ENCODE measurements around the gene DNAH17.

DNAH17 gene

GRCh38 chr17:78577296-78577695, at the start of gene DNAH17:
TSS of gene DNAH17 (minus strand) at chr17:78577396. CDS start at chr17:78575057, 2,339 bp downstream.
- H3K27me3 ChIP-seq (ENCODE audit: control insufficient read depth, insufficient read depth, low read length), result no peaks in the 10 kb centered on the region
- no peak within 1 kb of the TSS for H3K4me3 ChIP-seq (ENCODE audit: low read depth, low read length)
- H3K9ac ChIP-seq (ENCODE audit: low read depth, low read length), result no peak within 1 kb of the TSS
- H3K4me1 ChIP-seq (ENCODE audit: control insufficient read depth, insufficient read depth, low read length), result 0 out of 2 replicates have a peak, but pooled peaks cover 2% of the 10 kb centered on the region
- no peaks in the 10 kb centered on the region for H3K36me3 ChIP-seq (ENCODE audit: control insufficient read depth, insufficient read depth, low read length)
- H3K9me3 ChIP-seq (ENCODE audit: control insufficient read depth, insufficient read depth, low read length), result no peaks in the 10 kb centered on the region
- H3K27ac ChIP-seq (ENCODE audit: low read depth, low read length), result no peak within 1 kb of the TSS

GRCh38 chr17:78624324-78625151, 47.3 kb upstream of the DNAH17 start:
- H3K9me3 ChIP-seq (ENCODE audit: control insufficient read depth, insufficient read depth, low read length), result 0 out of 2 replicates have a peak, but pooled peaks cover 2% of the 10 kb centered on the region
- no peak overlapping the region for H3K4me3 ChIP-seq (ENCODE audit: low read depth, low read length)
- H3K27ac ChIP-seq (ENCODE audit: low read depth, low read length), result no peak overlapping the region
- no peaks in the 10 kb centered on the region for H3K36me3 ChIP-seq (ENCODE audit: control insufficient read depth, insufficient read depth, low read length)
- no peaks in the 10 kb centered on the region for H3K27me3 ChIP-seq (ENCODE audit: control insufficient read depth, insufficient read depth, low read length)
- H3K9ac ChIP-seq (ENCODE audit: low read depth, low read length), result no peak overlapping the region
- no peaks in the 10 kb centered on the region for H3K4me1 ChIP-seq (ENCODE audit: control insufficient read depth, insufficient read depth, low read length)

GRCh38 chr17:78623541-78623940, 46.3 kb upstream of the DNAH17 start:
- Histone ChIP-seq H3K4me3 (ENCODE audit: low read depth, low read length) (no peak overlapping the region), H3K4me1 (ENCODE audit: control insufficient read depth, insufficient read depth, low read length) (no peaks in the 10 kb centered on the region), H3K36me3 (ENCODE audit: control insufficient read depth, insufficient read depth, low read length) (no peaks in the 10 kb centered on the region), H3K27ac (ENCODE audit: low read depth, low read length) (no peak overlapping the region), H3K9me3 (ENCODE audit: control insufficient read depth, insufficient read depth, low read length) (0 out of 2 replicates have a peak, but pooled peaks cover 2% of the 10 kb centered on the region), H3K9ac (ENCODE audit: low read depth, low read length) (no peak overlapping the region), H3K27me3 (ENCODE audit: control insufficient read depth, insufficient read depth, low read length) (no peaks in the 10 kb centered on the region)

- no peaks in the 10 kb centered on the region for H3K36me3 ChIP-seq (ENCODE audit: control insufficient read depth, insufficient read depth, low read length)
- H3K4me3 ChIP-seq (ENCODE audit: low read depth, low read length), result no peak overlapping the region
- H3K9ac ChIP-seq (ENCODE audit: low read depth, low read length), result no peak overlapping the region
- H3K27me3 ChIP-seq (ENCODE audit: control insufficient read depth, insufficient read depth, low read length), result no peaks in the 10 kb centered on the region
- H3K9me3 ChIP-seq (ENCODE audit: control insufficient read depth, insufficient read depth, low read length), result 0 out of 2 replicates have a peak, but pooled peaks cover 2% of the 10 kb centered on the region
- no peak overlapping the region for H3K27ac ChIP-seq (ENCODE audit: low read depth, low read length)
- H3K4me1 ChIP-seq (ENCODE audit: control insufficient read depth, insufficient read depth, low read length), result no peaks in the 10 kb centered on the region
Measured at GRCh38 chr17:78622491-78623265, 45.5 kb upstream of the DNAH17 start.

- no peak overlapping the region for H3K27ac ChIP-seq (ENCODE audit: low read depth, low read length)
- no peaks in the 10 kb centered on the region for H3K36me3 ChIP-seq (ENCODE audit: control insufficient read depth, insufficient read depth, low read length)
- no peak overlapping the region for H3K9ac ChIP-seq (ENCODE audit: low read depth, low read length)
- no peaks in the 10 kb centered on the region for H3K27me3 ChIP-seq (ENCODE audit: control insufficient read depth, insufficient read depth, low read length)
- H3K4me3 ChIP-seq (ENCODE audit: low read depth, low read length), result no peak overlapping the region
- H3K4me1 ChIP-seq (ENCODE audit: control insufficient read depth, insufficient read depth, low read length), result no peaks in the 10 kb centered on the region
- H3K9me3 ChIP-seq (ENCODE audit: control insufficient read depth, insufficient read depth, low read length), result 0 out of 2 replicates have a peak, but pooled peaks cover 2% of the 10 kb centered on the region
Measured at GRCh38 chr17:78621720-78622490, 44.7 kb upstream of the DNAH17 start.

GRCh38 chr17:78620099-78620498, 42.9 kb upstream of the DNAH17 start:
- Histone ChIP-seq H3K27me3 (ENCODE audit: control insufficient read depth, insufficient read depth, low read length) (no peaks in the 10 kb centered on the region), H3K9ac (ENCODE audit: low read depth, low read length) (no peak overlapping the region), H3K27ac (ENCODE audit: low read depth, low read length) (no peak overlapping the region), H3K4me1 (ENCODE audit: control insufficient read depth, insufficient read depth, low read length) (no peaks in the 10 kb centered on the region), H3K9me3 (ENCODE audit: control insufficient read depth, insufficient read depth, low read length) (0 out of 2 replicates have a peak, but pooled peaks cover 2% of the 10 kb centered on the region), H3K4me3 (ENCODE audit: low read depth, low read length) (no peak overlapping the region), H3K36me3 (ENCODE audit: control insufficient read depth, insufficient read depth, low read length) (no peaks in the 10 kb centered on the region)

GRCh38 chr17:78619334-78619733, 42.1 kb upstream of the DNAH17 start:
- H3K9me3 ChIP-seq (ENCODE audit: control insufficient read depth, insufficient read depth, low read length), result 0 out of 2 replicates have a peak, but pooled peaks cover 2% of the 10 kb centered on the region
- H3K4me1 ChIP-seq (ENCODE audit: control insufficient read depth, insufficient read depth, low read length), result no peaks in the 10 kb centered on the region
- H3K27me3 ChIP-seq (ENCODE audit: control insufficient read depth, insufficient read depth, low read length), result no peaks in the 10 kb centered on the region
- H3K36me3 ChIP-seq (ENCODE audit: control insufficient read depth, insufficient read depth, low read length), result no peaks in the 10 kb centered on the region
- no peak overlapping the region for H3K4me3 ChIP-seq (ENCODE audit: low read depth, low read length)
- no peak overlapping the region for H3K27ac ChIP-seq (ENCODE audit: low read depth, low read length)
- no peak overlapping the region for H3K9ac ChIP-seq (ENCODE audit: low read depth, low read length)

- Histone ChIP-seq H3K36me3 (ENCODE audit: control insufficient read depth, insufficient read depth, low read length) (no peaks in the 10 kb centered on the region), H3K9ac (ENCODE audit: low read depth, low read length) (no peak overlapping the region), H3K27me3 (ENCODE audit: control insufficient read depth, insufficient read depth, low read length) (no peaks in the 10 kb centered on the region), H3K27ac (ENCODE audit: low read depth, low read length) (no peak overlapping the region), H3K4me3 (ENCODE audit: low read depth, low read length) (no peak overlapping the region), H3K9me3 (ENCODE audit: control insufficient read depth, insufficient read depth, low read length) (0 out of 2 replicates have a peak, but pooled peaks cover 2% of the 10 kb centered on the region), H3K4me1 (ENCODE audit: control insufficient read depth, insufficient read depth, low read length) (no peaks in the 10 kb centered on the region)
Measured at GRCh38 chr17:78618264-78619066, 41.3 kb upstream of the DNAH17 start.

GRCh38 chr17:78617511-78618061, 40.4 kb upstream of the DNAH17 start:
- Histone ChIP-seq H3K9me3 (ENCODE audit: control insufficient read depth, insufficient read depth, low read length) (0 out of 2 replicates have a peak, but pooled peaks cover 2% of the 10 kb centered on the region), H3K4me1 (ENCODE audit: control insufficient read depth, insufficient read depth, low read length) (no peaks in the 10 kb centered on the region), H3K9ac (ENCODE audit: low read depth, low read length) (no peak overlapping the region), H3K36me3 (ENCODE audit: control insufficient read depth, insufficient read depth, low read length) (no peaks in the 10 kb centered on the region), H3K27me3 (ENCODE audit: control insufficient read depth, insufficient read depth, low read length) (peaks cover under 1% of the 10 kb centered on the region; the same call in 1 of the 2 replicates), H3K27ac (ENCODE audit: low read depth, low read length) (no peak overlapping the region), H3K4me3 (ENCODE audit: low read depth, low read length) (no peak overlapping the region)

- Histone ChIP-seq H3K36me3 (ENCODE audit: control insufficient read depth, insufficient read depth, low read length) (no peaks in the 10 kb centered on the region), H3K4me3 (ENCODE audit: low read depth, low read length) (no peak overlapping the region), H3K27ac (ENCODE audit: low read depth, low read length) (no peak overlapping the region), H3K4me1 (ENCODE audit: control insufficient read depth, insufficient read depth, low read length) (no peaks in the 10 kb centered on the region), H3K9ac (ENCODE audit: low read depth, low read length) (no peak overlapping the region), H3K27me3 (ENCODE audit: control insufficient read depth, insufficient read depth, low read length) (peaks cover 6% of the 10 kb centered on the region), H3K9me3 (ENCODE audit: control insufficient read depth, insufficient read depth, low read length) (0 out of 2 replicates have a peak, but pooled peaks cover 2% of the 10 kb centered on the region)
Measured at GRCh38 chr17:78616946-78617345, 39.8 kb upstream of the DNAH17 start.
